H1 (cell line): ENCODE results near the gene OGFOD2. TPM values are rescaled to one million over a fixed set of nuclear protein-coding genes. Genes with fewer than 3 reads are reported as not detected.
A peak's percentile ranks its signal among the peaks of the same experiment; 100 is the strongest.

ENCODE experiments used
- CTCF ChIA-PET: fragments of 300-600 bp; sonication (Branson Sonifier 250); formaldehyde crosslinking; loops from one replicate; lab custom pipeline; 2021; ENCODE audit not compliant: partially characterized antibody; lab: Charles Lee
- POLR2A ChIA-PET: fragments of 300-600 bp; sonication (Branson Sonifier 250); formaldehyde crosslinking; loops from one replicate; lab custom pipeline; 2021; ENCODE audit warnings: inconsistent platforms; ENCODE audit not compliant: partially characterized antibody; lab: Charles Lee
- DNase-seq, 2 experiments: peaks; one replicate each; pipeline versions ENCODE4 v3.0.0 to v3.0.0-alpha.2; 2010 to 2022; ENCODE audit warnings: low spot score in 2 of 2, low read depth in 1 of 2, mixed read lengths in 1 of 2
- FAIRE-seq: peaks from 2 replicates; lab custom pipeline; 2011; peaks lifted over from hg19 to GRCh38; lab: Jason Lieb, UNC
- H2AFZ ChIP-seq: 2 replicates; pipeline ENCODE4 v1.8.1; 2012; ENCODE audit warnings: low read length, inconsistent platforms
- H2AK5ac ChIP-seq: 2 replicates; pipeline ENCODE4 v1.6.1; 2013; ENCODE audit warnings: low read depth, low read length
- H2BK120ac ChIP-seq: replicated peaks from 2 replicates; pipeline ENCODE3; 2013; ENCODE audit warnings: low read depth, low read length, inconsistent platforms
- H2BK12ac ChIP-seq: 2 replicates; pipeline ENCODE4 v1.6.1; 2013; ENCODE audit warnings: low read depth, low read length
- H2BK15ac ChIP-seq: 2 replicates; pipeline ENCODE4 v1.6.1; 2013; ENCODE audit warnings: low read length
- H2BK20ac ChIP-seq: 2 replicates; pipeline ENCODE4 v1.6.1; 2013; ENCODE audit warnings: low read length
- H2BK5ac ChIP-seq: 2 replicates; pipeline ENCODE4 v1.6.1; 2013; ENCODE audit warnings: low read depth, low read length
- H3K14ac ChIP-seq: 2 replicates; pipeline ENCODE4 v1.6.1; 2013; ENCODE audit warnings: inconsistent platforms; ENCODE audit not compliant: insufficient read length
- H3K18ac ChIP-seq: 2 replicates; pipeline ENCODE4 v1.6.1; 2013; ENCODE audit warnings: low read length; ENCODE audit errors: extremely low read depth
- H3K23ac ChIP-seq: 2 replicates; pipeline ENCODE4 v1.6.1; 2013; ENCODE audit warnings: inconsistent platforms; ENCODE audit not compliant: insufficient read length
- H3K23me2 ChIP-seq: 2 replicates; pipeline ENCODE4 v1.6.1; 2013; ENCODE audit warnings: low read depth, low read length
- H3K27ac ChIP-seq: 2 replicates; pipeline ENCODE4 v1.6.1; 2011; ENCODE audit warnings: low read depth, low read length, inconsistent platforms
- H3K27me3 ChIP-seq, 4 experiments: replicated peaks in 1 of 4; 1 replicate in 1 of 4; 2 replicates in 3 of 4; pipeline versions ENCODE4 v1.6.1 to v1.8.1; 2011 to 2013; ENCODE audit warnings: low read length in 3 of 4, mild to moderate bottlenecking in 3 of 4, inconsistent platforms in 2 of 4, mixed read lengths in 2 of 4, moderate library complexity in 1 of 4; ENCODE audit not compliant: control insufficient read depth in 3 of 4, insufficient read depth in 3 of 4; ENCODE audit errors: extremely low read depth in 1 of 4
- H3K36me3 ChIP-seq, 4 experiments: 2 replicates each; pipeline versions ENCODE4 v1.6.1 to v1.8.1; 2011 to 2013; ENCODE audit warnings: mild to moderate bottlenecking in 4 of 4, low read length in 3 of 4, moderate library complexity in 2 of 4, control low read depth in 1 of 4, inconsistent platforms in 1 of 4; ENCODE audit not compliant: insufficient read depth in 4 of 4, control insufficient read depth in 2 of 4
- H3K4ac ChIP-seq: replicated peaks from 2 replicates; pipeline ENCODE3; 2013; ENCODE audit warnings: low read length, low read depth, mixed read lengths, inconsistent platforms; ENCODE audit not compliant: insufficient read length
- H3K4me1 ChIP-seq, 4 experiments: replicated peaks in 1 of 4; 1 replicate in 1 of 4; 2 replicates in 3 of 4; pipeline versions ENCODE4 v1.6.1 to v1.8.1; 2011 to 2013; ENCODE audit warnings: low read length in 3 of 4, inconsistent platforms in 2 of 4, mixed read lengths in 1 of 4; ENCODE audit not compliant: insufficient read depth in 4 of 4, control insufficient read depth in 3 of 4
- H3K4me2 ChIP-seq, 2 experiments: 2 replicates each; pipeline versions ENCODE4 v1.6.1 to v1.8.1; 2011 to 2013; ENCODE audit warnings: low read depth in 2 of 2, low read length in 2 of 2, control low read depth in 1 of 2, inconsistent platforms in 1 of 2, mild to moderate bottlenecking in 1 of 2; ENCODE audit not compliant: insufficient read depth in 1 of 2
- H3K4me3 ChIP-seq, 4 experiments: fragments of 200-600, 300-600 bp in 1 of 4; sonication (generic), shearing (Covaris generic), sonication (Bioruptor Twin) in 1 of 4; 2 replicates each; pipeline versions ENCODE4 v1.5.1 to v1.8.1; 2011 to 2016; ENCODE audit warnings: low read length in 4 of 4, low read depth in 3 of 4, control low read depth in 2 of 4, inconsistent platforms in 2 of 4, mild to moderate bottlenecking in 2 of 4, mixed read lengths in 1 of 4, moderate library complexity in 1 of 4; ENCODE audit not compliant: insufficient read depth in 2 of 4; ENCODE audit errors: extremely low read depth in 1 of 4
- H3K56ac ChIP-seq: replicated peaks from 2 replicates; pipeline ENCODE3; 2013; ENCODE audit warnings: low read depth, mild to moderate bottlenecking, mixed read lengths, low read length, inconsistent platforms; ENCODE audit not compliant: insufficient read length
- H3K79me1 ChIP-seq: 2 replicates; pipeline ENCODE4 v1.6.1; 2013; ENCODE audit warnings: low read depth, low read length, control low read depth
- H3K79me2 ChIP-seq, 2 experiments: 2 replicates each; pipeline versions ENCODE4 v1.6.1 to v1.8.1; 2012 to 2013; ENCODE audit warnings: low read length in 2 of 2, mild to moderate bottlenecking in 2 of 2, inconsistent platforms in 1 of 2; ENCODE audit not compliant: insufficient read depth in 2 of 2, control insufficient read depth in 1 of 2
- H3K9ac ChIP-seq, 4 experiments: replicated peaks in 1 of 4; 1 replicate in 1 of 4; 2 replicates in 3 of 4; pipeline versions ENCODE4 v1.6.1 to v1.8.1; 2011 to 2013; ENCODE audit warnings: low read depth in 3 of 4, low read length in 3 of 4, control low read depth in 2 of 4, mild to moderate bottlenecking in 2 of 4, moderate library complexity in 2 of 4, inconsistent platforms in 1 of 4; ENCODE audit errors: extremely low read depth in 1 of 4
- H3K9me3 ChIP-seq, 2 experiments: 2 replicates each; pipeline versions ENCODE4 v1.6.1 to v1.8.1; 2012 to 2013; ENCODE audit warnings: mild to moderate bottlenecking in 2 of 2, moderate library complexity in 2 of 2, control low read depth in 1 of 2, inconsistent platforms in 1 of 2, low read depth in 1 of 2, low read length in 1 of 2, mixed read lengths in 1 of 2; ENCODE audit not compliant: insufficient read depth in 2 of 2
- H4K20me1 ChIP-seq, 2 experiments: replicated peaks in 1 of 2; 2 replicates each; pipeline versions ENCODE3 to v1.8.1; 2011 to 2013; ENCODE audit warnings: inconsistent platforms in 2 of 2, low read length in 2 of 2, mild to moderate bottlenecking in 1 of 2; ENCODE audit not compliant: insufficient read depth in 2 of 2, control insufficient read depth in 1 of 2
- H4K5ac ChIP-seq: 2 replicates; pipeline ENCODE4 v1.6.1; 2013; ENCODE audit warnings: low read length, low read depth, mixed read lengths, inconsistent platforms; ENCODE audit not compliant: insufficient read length
- H4K8ac ChIP-seq: 2 replicates; pipeline ENCODE4 v1.8.0; 2013; ENCODE audit warnings: mild to moderate bottlenecking, moderate library complexity, low read length, inconsistent platforms; ENCODE audit not compliant: insufficient read depth; ENCODE audit errors: extremely low read depth
- H4K91ac ChIP-seq: replicated peaks from 2 replicates; pipeline ENCODE3; 2013; ENCODE audit warnings: low read length, mixed read lengths, inconsistent platforms; ENCODE audit not compliant: insufficient read length
- HDAC6 ChIP-seq: IDR thresholded peaks from one replicate; pipeline ENCODE4 v1.7.1; 2012; ENCODE audit warnings: low read depth, mild to moderate bottlenecking, inconsistent platforms, low read length, moderate library complexity
- PHF8 ChIP-seq: fragments of 200-600 bp; sonication (generic); conservative IDR thresholded peaks from 2 replicates; pipeline ENCODE4 v1.7.1; 2012; ENCODE audit warnings: low read depth, mild to moderate bottlenecking, inconsistent platforms, low read length, moderate library complexity
- WGBS, 2 experiments: shearing (Covaris generic) in 1 of 2; methylation state at CpG; one replicate each; pipeline versions ENCODE4 v1.1.6 to v1.1.7; 2013 to 2015; ENCODE audit warnings: low lambda C conversion rate in 2 of 2, mixed read lengths in 2 of 2, inconsistent platforms in 1 of 2, low coverage in 1 of 2, missing lambda C conversion rate in 1 of 2; ENCODE audit not compliant: insufficient replicate concordance in 2 of 2, insufficient coverage in 1 of 2, insufficient read length in 1 of 2; ENCODE audit errors: extremely low coverage in 1 of 2, missing lambda C conversion rate in 1 of 2; 5-methylcytosine and 5-hydroxymethylcytosine counted together
- polyA plus RNA-seq, 7 experiments: library from polyadenylated mRNA; depleted of rRNA in 3 of 7; stranded (reverse) in 5 of 7; unstranded in 2 of 7; fragments of >200 nt in 5 of 7; fragments of 200-250 nt in 2 of 7; gene quantifications; 1 replicate in 5 of 7; 2 replicates in 1 of 7; 4 replicates in 1 of 7; pipeline versions ENCODE4 v1.2.1 to v1.2.3, GENCODE V29; 2011 to 2013; ENCODE audit warnings: missing spikeins in 2 of 7, mixed read lengths in 2 of 7
- total RNA-seq: library from RNA; stranded (reverse); fragmentation: NEBNext Ultra II Directional; extraction: Animal tissue kit (Norgen Biotek cat#: 25700); gene quantifications from 2 replicates; pipeline ENCODE4 v1.2.1, GENCODE V29; 2021

Gene OGFOD2
- total and polyA plus RNA-seq, 2 of the 8 experiments (the other 6 are each of a cell fraction or from before 2014, with no cell fraction given), result 17.3 to 20.3 TPM

DNA sequence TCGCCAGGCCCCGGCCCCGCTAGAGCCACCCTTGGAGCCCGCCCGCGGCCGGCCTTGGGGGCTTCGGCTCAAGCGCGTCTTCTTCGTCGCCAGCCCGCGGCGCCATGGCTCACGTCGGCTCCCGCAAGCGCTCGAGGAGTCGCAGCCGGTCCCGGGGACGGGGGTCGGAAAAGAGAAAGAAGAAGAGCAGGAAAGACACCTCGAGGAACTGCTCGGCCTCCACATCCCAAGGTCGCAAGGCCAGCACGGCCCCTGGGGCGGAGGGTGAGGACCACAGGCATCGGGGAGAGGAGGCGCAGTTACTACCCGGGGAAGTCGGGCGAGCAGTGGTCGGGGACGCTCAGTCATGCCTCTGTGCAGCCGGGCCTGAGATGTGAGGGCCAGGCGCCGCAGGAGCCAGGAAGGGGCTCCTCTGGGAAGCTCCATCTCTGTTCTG is 6.0 kb downstream of the OGFOD2 start:
- FAIRE-seq (no peak), DNase-seq (peak in 1 of 2 experiments; percentile 69)
- Histone ChIP-seq H3K27me3 (no peaks in the 10 kb centered on the region), H3K4ac (no peak overlapping the region), H4K5ac (no peak overlapping the region), H3K4me3 (peak overlapping the region; percentile 77 to 92 (median 85)), H3K23me2 (peaks cover 16% of the 10 kb centered on the region; the same call in 1 of the 2 replicates), H2BK20ac (no peak overlapping the region), H3K9me3 (no peaks in the 10 kb centered on the region), H2AFZ (no peak overlapping the region), H3K27ac (no peak overlapping the region), H2AK5ac (0 out of 2 replicates have a peak overlapping the region, but pooled peaks have one; percentile 88), H3K4me1 (peaks cover 0 to 14% (median 8%) of the 10 kb centered on the region in 4 experiments; a peak in 6 of 7 replicates), H3K79me1 (peaks cover 4% of the 10 kb centered on the region; the same call in 1 of the 2 replicates), H3K36me3 (peaks cover 0 to 6% (median 1%) of the 10 kb centered on the region in 4 experiments; a peak in 2 of 8 replicates), H3K23ac (no peak overlapping the region), H2BK5ac (no peak overlapping the region), H3K18ac (peak overlapping the region; percentile 32; the same call in 1 of the 2 replicates), H2BK12ac (no peak overlapping the region), H4K20me1 (peaks cover 0 to 8% of the 10 kb centered on the region in 2 experiments), H3K14ac (no peak overlapping the region), H4K8ac (peak overlapping the region; percentile 95; the same call in 1 of the 2 replicates), H3K79me2 (peaks cover 0 to 4% of the 10 kb centered on the region in 2 experiments; a peak in 1 of 4 replicates), H2BK15ac (no peak overlapping the region), H2BK120ac (no peak overlapping the region), H3K9ac (peak overlapping the region; percentile 66 to 88 (median 78); a peak in 6 of 7 replicates), H3K4me2 (peak overlapping the region; percentile 90 to 95), H4K91ac (no peak overlapping the region), H3K56ac (peak overlapping the region; percentile 10)
- ChIA-PET CTCF (interaction anchor here (0.6 to 1.5 kb wide), 5 partner anchors 10 to 489 kb away, joined by 3 to 10 read pairs (median 4); no protein-coding TSS in a partner anchor), POLR2A (interaction anchor here (0.9 to 1.8 kb wide), 6 partner anchors 9 to 252 kb away, joined by 3 to 5 read pairs (median 4); partner anchors contain the start of genes MPHOSPH9 and MTRFR)
- 8% methylated on average over 17 of the region's 40 CpGs; no CpG with 5 or more reads in 1 of the 2 experiments for WGBS, 2 experiments
- no peak for TF ChIP-seq HDAC6
- no peak for TF ChIP-seq PHF8
